Osteoblast (primary cell): Measurements from ENCODE around the gene GGCX. TPM values are rescaled to one million over a fixed set of nuclear protein-coding genes. Genes with fewer than 3 reads are reported as not detected.
"Not testable (repeated sequence)": the region's sequence is repeated elsewhere in the genome, so short reads cannot be mapped to it uniquely, and the experiment has no call there.

Experiments
- DNase-seq: peaks from one replicate; pipeline ENCODE4 v3.0.0; 2011; ENCODE audit warnings: low spot score, mixed read lengths; ENCODE audit not compliant: insufficient read length; ENCODE audit errors: missing footprints
- H2AFZ ChIP-seq: 2 replicates; pipeline ENCODE4 v1.6.0; 2011; ENCODE audit warnings: mild to moderate bottlenecking, low read length
- H3K27ac ChIP-seq: 2 replicates; pipeline ENCODE4 v1.5.1; 2011; ENCODE audit warnings: mild to moderate bottlenecking, low read depth, low read length, moderate library complexity
- H3K27me3 ChIP-seq: 2 replicates; pipeline ENCODE4 v1.6.0; 2012; ENCODE audit warnings: mild to moderate bottlenecking, control low read depth, inconsistent platforms, low read length, moderate library complexity; ENCODE audit not compliant: insufficient read depth
- H3K36me3 ChIP-seq: 2 replicates; pipeline ENCODE4 v1.5.1; 2011; ENCODE audit warnings: mild to moderate bottlenecking, low read length, control low read depth, moderate library complexity; ENCODE audit not compliant: insufficient read depth
- H3K4me1 ChIP-seq: 2 replicates; pipeline ENCODE4 v1.5.1; 2011; ENCODE audit warnings: mild to moderate bottlenecking, low read length, control low read depth, moderate library complexity; ENCODE audit not compliant: insufficient read depth
- H3K4me2 ChIP-seq: 2 replicates; pipeline ENCODE4 v1.6.0; 2011; ENCODE audit warnings: mild to moderate bottlenecking, low read length; ENCODE audit not compliant: insufficient read depth
- H3K4me3 ChIP-seq: fragments of 200-600 bp; sonication (generic); 3 replicates; pipeline ENCODE4 v1.5.1; 2012; ENCODE audit warnings: mild to moderate bottlenecking, low read length, inconsistent platforms; ENCODE audit not compliant: insufficient read depth
- H3K79me2 ChIP-seq: 2 replicates; pipeline ENCODE4 v1.6.0; 2012; ENCODE audit warnings: mild to moderate bottlenecking, low read length, control low read depth, inconsistent platforms; ENCODE audit not compliant: insufficient read depth
- H3K9me3 ChIP-seq: 2 replicates; pipeline ENCODE4 v1.5.1; 2011; ENCODE audit warnings: low read depth, low read length, control low read depth
- H4K20me1 ChIP-seq: 2 replicates; pipeline ENCODE4 v1.6.0; 2012; ENCODE audit warnings: mild to moderate bottlenecking, low read length, control low read depth; ENCODE audit not compliant: insufficient read depth
- total RNA-seq: library from RNA; depleted of rRNA; stranded (reverse); fragments of >200 nt; gene quantifications from 2 replicates; pipeline ENCODE4 v1.2.3, GENCODE V29; 2012
- TF ChIP-seq, protein P1 (sequence below): IDR thresholded peaks from 2 replicates; pipeline ENCODE4 v1.5.1; 2011; ENCODE audit warnings: mild to moderate bottlenecking, low read depth, low read length, moderate library complexity; ENCODE audit errors: extremely low read depth

Gene GGCX
- total RNA-seq, 1 donor = 40.9 TPM

GRCh38 chr2:85547859-85548607 lies 13.3 kb downstream of the GGCX start:
- H2AFZ ChIP-seq = no peak overlapping the region
- no peaks in the 10 kb centered on the region for H3K9me3 ChIP-seq
- TF ChIP-seq, protein P1, sequence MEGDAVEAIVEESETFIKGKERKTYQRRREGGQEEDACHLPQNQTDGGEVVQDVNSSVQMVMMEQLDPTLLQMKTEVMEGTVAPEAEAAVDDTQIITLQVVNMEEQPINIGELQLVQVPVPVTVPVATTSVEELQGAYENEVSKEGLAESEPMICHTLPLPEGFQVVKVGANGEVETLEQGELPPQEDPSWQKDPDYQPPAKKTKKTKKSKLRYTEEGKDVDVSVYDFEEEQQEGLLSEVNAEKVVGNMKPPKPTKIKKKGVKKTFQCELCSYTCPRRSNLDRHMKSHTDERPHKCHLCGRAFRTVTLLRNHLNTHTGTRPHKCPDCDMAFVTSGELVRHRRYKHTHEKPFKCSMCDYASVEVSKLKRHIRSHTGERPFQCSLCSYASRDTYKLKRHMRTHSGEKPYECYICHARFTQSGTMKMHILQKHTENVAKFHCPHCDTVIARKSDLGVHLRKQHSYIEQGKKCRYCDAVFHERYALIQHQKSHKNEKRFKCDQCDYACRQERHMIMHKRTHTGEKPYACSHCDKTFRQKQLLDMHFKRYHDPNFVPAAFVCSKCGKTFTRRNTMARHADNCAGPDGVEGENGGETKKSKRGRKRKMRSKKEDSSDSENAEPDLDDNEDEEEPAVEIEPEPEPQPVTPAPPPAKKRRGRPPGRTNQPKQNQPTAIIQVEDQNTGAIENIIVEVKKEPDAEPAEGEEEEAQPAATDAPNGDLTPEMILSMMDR = no peak
- H3K4me1 ChIP-seq = peaks cover 18% of the 10 kb centered on the region
- H4K20me1 ChIP-seq = peaks cover 3% of the 10 kb centered on the region
- H3K27me3 ChIP-seq = no peaks in the 10 kb centered on the region
- peaks cover 61% of the 10 kb centered on the region for H3K36me3 ChIP-seq
- H3K27ac ChIP-seq = no peak overlapping the region
- no peak overlapping the region for H3K4me2 ChIP-seq
- DNase-seq = no peak
- peaks cover 2% of the 10 kb centered on the region for H3K79me2 ChIP-seq
- no peak overlapping the region for H3K4me3 ChIP-seq

DNA sequence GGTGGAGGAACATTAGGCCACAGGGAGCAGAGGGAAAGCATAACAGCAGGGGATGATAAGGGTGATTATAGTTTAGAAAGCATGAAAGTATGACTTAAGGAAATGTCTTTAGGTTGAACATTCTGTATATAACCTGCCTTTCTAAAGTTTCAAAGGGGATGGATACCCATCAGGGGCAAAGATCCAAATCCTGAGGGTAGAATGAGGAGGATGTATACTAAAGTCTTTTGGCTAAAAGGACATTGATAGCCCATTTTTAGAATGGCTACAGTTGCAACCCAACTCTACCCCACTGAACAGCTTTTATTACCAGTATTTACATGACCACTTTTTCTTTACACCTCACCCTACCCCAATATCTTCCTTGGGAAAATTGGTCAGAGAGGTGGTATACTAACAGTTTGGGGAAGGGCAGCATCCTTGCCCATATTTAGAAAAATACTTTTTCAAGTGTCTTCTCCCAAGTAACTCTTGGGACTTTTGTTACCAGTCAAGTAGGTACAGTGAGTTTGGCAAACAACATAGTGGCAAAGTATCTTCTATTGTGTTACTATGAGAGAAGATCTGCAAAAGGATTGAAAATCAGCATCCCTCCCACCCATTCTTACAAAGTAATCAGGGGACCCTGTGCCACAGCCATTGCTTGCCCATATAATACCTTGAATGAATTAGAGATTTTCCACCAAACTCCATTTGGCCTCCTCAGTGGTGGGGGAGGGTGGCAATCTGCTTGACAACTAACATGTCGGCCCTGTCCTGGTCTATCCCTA lies 14.0 kb downstream of the GGCX start:
- no peak overlapping the region for H3K27ac ChIP-seq
- DNase-seq = no peak
- TF ChIP-seq, protein P1 = no peak
- peaks cover 18% of the 10 kb centered on the region for H3K4me1 ChIP-seq
- H3K4me3 ChIP-seq = no peak overlapping the region
- no peaks in the 10 kb centered on the region for H3K27me3 ChIP-seq
- no peak overlapping the region for H3K4me2 ChIP-seq
- peaks cover 61% of the 10 kb centered on the region for H3K36me3 ChIP-seq
- no peaks in the 10 kb centered on the region for H3K9me3 ChIP-seq
- peaks cover 11% of the 10 kb centered on the region for H4K20me1 ChIP-seq
- H3K79me2 ChIP-seq = peaks cover 9% of the 10 kb centered on the region
- H2AFZ ChIP-seq = no peak overlapping the region

GRCh38 chr2:85545780-85546240 lies 15.5 kb downstream of the GGCX start:
- Histone ChIP-seq H3K9me3 (no peaks in the 10 kb centered on the region), H3K4me3 (no peak overlapping the region), H2AFZ (no peak overlapping the region), H3K4me2 (no peak overlapping the region), H3K4me1 (peaks cover 32% of the 10 kb centered on the region), H4K20me1 (peaks cover 25% of the 10 kb centered on the region), H3K79me2 (peaks cover 24% of the 10 kb centered on the region), H3K27me3 (no peaks in the 10 kb centered on the region), H3K27ac (no peak overlapping the region), H3K36me3 (peaks cover 63% of the 10 kb centered on the region)
- TF ChIP-seq, protein P1 = no peak
- DNase-seq = no peak

- not testable (repeated sequence) for H3K9me3 ChIP-seq, H3K27me3 ChIP-seq, H3K4me2 ChIP-seq, H2AFZ ChIP-seq, H3K4me3 ChIP-seq, H3K27ac ChIP-seq, DNase-seq
- Histone ChIP-seq H3K36me3 (peaks cover 58% of the 10 kb centered on the region), H4K20me1 (peaks cover 32% of the 10 kb centered on the region), H3K4me1 (peaks cover 28% of the 10 kb centered on the region), H3K79me2 (peaks cover 31% of the 10 kb centered on the region)
Observed at GRCh38 chr2:85544915-85545779, 16.1 kb downstream of the GGCX start.

DNA sequence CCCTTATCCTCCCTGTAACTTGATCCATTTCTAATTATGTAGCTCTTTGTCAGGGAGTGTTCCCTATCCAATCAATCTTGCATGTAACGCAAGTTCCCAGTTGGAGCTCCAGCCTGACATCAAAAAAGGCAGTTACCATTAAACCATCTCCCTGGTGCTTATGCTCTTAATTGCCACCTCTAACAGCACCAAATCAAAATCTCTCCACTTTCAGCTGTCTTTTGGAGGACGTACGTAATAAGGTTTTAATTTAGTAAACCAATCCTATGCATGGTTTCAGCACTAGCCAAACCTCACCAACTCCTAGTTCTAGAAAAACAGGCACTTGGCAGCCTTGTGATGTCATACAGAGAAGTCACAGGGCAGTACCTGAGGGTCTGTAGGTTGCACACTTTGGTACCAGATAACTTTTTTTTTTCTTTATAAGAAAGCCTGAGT lies 17.0 kb downstream of the GGCX start:
- H3K27ac ChIP-seq, H3K4me2 ChIP-seq, DNase-seq, H3K27me3 ChIP-seq, H3K9me3 ChIP-seq, H3K4me3 ChIP-seq, H2AFZ ChIP-seq: not testable (repeated sequence)
- Histone ChIP-seq H3K79me2 (peaks cover 39% of the 10 kb centered on the region), H3K36me3 (peaks cover 56% of the 10 kb centered on the region), H4K20me1 (peaks cover 37% of the 10 kb centered on the region), H3K4me1 (peaks cover 19% of the 10 kb centered on the region)
